HAP-1 (cell line): ENCODE data around the gene GYPC.
"Not testable (repeated sequence)": the region's sequence is repeated elsewhere in the genome, so short reads cannot be mapped to it uniquely, and the experiment has no call there.

Source experiments
- DNase-seq, 2 experiments: peaks; one replicate each; pipeline ENCODE4 v3.0.0-alpha.2; 2016 to 2020; ENCODE audit warnings: low spot score in 2 of 2
- H3K27me3 ChIP-seq: fragments of 250-450 bp; sonication (Bioruptor Pico); 2 replicates; pipeline ENCODE4 v1.5.1; 2020; ENCODE audit warnings: low read depth, mild to moderate bottlenecking, moderate library complexity
- H3K36me3 ChIP-seq: fragments of 250-450 bp; sonication (Bioruptor Pico); replicated peaks from 2 replicates; pipeline ENCODE4 v1.5.1; 2020; ENCODE audit warnings: mild to moderate bottlenecking
- H3K4me1 ChIP-seq: fragments of 250-450 bp; sonication (Bioruptor Pico); 2 replicates; pipeline ENCODE4 v1.5.1; 2020; ENCODE audit warnings: mild to moderate bottlenecking
- H3K4me3 ChIP-seq: fragments of 250-450 bp; sonication (Bioruptor Pico); 2 replicates; pipeline ENCODE4 v1.5.1; 2020; ENCODE audit warnings: mild to moderate bottlenecking, moderate library complexity
- H3K9me3 ChIP-seq: fragments of 250-450 bp; sonication (Bioruptor Pico); 2 replicates; pipeline ENCODE4 v1.5.1; 2020; ENCODE audit warnings: mild to moderate bottlenecking, moderate library complexity
- in situ Hi-C: fragments of 300-500 bp; cut with MboI; formaldehyde crosslinking; loops from 3 replicates; pipeline ENCODE4 v1.14.3; 2020; ENCODE audit warnings: low sequenced_read_pairs, inconsistent platforms, mixed read lengths

Gene GYPC

DNA sequence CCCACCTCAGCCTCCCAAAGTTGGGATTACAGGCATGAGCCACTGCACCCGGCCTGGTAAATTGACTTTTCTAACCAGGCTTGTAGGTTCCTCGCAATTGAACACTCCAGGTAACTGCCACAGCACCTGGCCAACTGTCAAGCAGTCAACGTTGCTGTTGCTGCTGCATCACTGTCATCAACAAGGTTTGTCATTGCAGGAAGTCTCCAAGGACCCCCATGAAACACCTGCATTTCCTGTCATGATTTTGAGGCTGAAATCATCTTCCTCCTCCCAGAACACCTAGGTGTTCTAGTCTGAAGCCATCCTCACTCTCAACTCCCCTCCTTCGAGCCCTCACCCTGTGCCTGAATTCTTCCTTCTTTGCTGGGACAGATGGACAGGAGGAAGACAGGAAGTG lies 29.7 kb downstream of the GYPC start:
- Histone ChIP-seq H3K4me1 (no peaks in the 10 kb centered on the region), H3K27me3 (no peaks in the 10 kb centered on the region), H3K4me3 (no peak overlapping the region), H3K9me3 (no peaks in the 10 kb centered on the region), H3K36me3 (no peaks in the 10 kb centered on the region)
- in situ Hi-C loops, result no loop called here
- no peak for DNase-seq

DNA sequence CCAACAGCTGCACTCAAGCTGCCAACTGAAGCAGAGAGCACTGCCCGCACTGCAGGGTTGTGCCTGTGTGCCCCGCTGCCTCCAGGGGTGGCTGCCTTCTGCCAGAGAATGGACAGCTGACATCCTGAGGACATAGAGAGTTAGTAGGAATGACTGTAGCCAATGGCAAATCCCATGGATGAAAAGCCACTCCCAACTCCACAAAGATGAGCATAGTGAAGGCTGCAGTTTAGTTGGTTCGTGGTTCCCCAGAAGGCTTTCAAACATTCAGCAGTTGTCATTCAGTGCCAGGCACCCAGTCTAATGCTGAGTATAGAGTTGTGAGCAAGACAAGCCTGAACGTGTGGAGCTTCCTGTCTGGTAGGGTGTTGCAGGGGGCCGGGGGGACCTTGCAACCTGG lies 30.3 kb downstream of the GYPC start:
- Histone ChIP-seq H3K4me3 (no peak overlapping the region), H3K4me1 (no peaks in the 10 kb centered on the region), H3K9me3 (no peaks in the 10 kb centered on the region), H3K27me3 (no peaks in the 10 kb centered on the region), H3K36me3 (no peaks in the 10 kb centered on the region)
- in situ Hi-C loops, result no loop called here
- no peak for DNase-seq

DNA sequence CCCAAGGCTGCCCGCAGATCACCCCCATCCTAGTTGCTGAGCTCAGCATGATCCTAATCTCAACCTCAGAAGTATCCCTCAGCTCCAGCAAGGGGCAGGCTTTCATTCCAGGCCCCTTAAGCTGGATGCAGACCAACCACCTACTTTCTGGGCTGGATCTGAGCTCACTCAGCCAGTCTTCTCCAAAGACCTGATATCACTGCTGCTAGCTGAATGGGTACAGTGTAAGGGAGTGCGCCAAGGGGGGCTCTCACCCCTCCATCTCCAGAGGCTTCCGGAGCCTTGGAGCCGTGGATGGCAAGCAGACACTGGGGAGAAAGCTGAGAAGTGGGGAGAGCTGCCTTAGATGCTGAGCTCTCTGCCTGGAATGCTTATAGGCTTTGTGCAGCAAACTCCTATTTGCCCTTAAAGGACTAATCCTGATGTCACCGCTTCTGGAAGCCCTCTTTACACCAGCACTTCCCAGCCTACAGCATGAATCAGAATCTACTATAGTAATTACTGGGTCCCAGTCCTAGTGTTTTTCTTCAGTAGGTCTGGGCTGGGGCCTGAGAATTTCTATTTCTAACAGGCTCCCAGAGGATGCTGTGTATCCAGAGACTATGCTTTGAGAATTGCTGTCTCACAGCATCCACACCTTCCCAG lies 31.0 kb downstream of the GYPC start:
- in situ Hi-C loops, result no loop called here

DNA sequence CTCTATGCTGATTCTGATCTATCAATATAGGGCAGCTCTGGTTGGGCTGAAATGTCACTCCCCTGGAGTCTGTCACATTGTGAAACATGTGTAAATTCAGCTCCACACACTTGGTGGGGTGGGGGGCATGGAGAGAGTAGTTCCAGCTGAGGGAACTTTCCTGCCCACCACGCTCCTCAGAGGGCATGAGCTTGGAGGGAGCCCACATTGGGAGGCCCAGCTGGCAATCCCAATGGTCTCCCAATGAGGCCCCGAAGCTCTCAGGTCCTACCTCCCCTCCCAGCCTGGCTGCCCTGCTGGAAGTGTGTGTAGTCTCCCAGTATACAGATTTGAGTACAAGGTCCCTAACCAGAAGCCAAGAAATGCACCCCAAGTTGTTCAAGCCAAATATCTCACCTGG lies 31.5 kb downstream of the GYPC start:
- no peaks in the 10 kb centered on the region for H3K4me1 ChIP-seq
- H3K36me3 ChIP-seq, result no peaks in the 10 kb centered on the region
- H3K27me3 ChIP-seq, result no peaks in the 10 kb centered on the region
- no peak for DNase-seq
- in situ Hi-C loops, result no loop called here
- no peak overlapping the region for H3K4me3 ChIP-seq
- no peaks in the 10 kb centered on the region for H3K9me3 ChIP-seq

More for the DNA sequence above, 31.0 kb downstream of the GYPC start:
- Histone ChIP-seq H3K36me3 (no peaks in the 10 kb centered on the region), H3K4me3 (no peak overlapping the region), H3K4me1 (no peaks in the 10 kb centered on the region), H3K27me3 (no peaks in the 10 kb centered on the region), H3K9me3 (no peaks in the 10 kb centered on the region)
- no peak for DNase-seq

DNA sequence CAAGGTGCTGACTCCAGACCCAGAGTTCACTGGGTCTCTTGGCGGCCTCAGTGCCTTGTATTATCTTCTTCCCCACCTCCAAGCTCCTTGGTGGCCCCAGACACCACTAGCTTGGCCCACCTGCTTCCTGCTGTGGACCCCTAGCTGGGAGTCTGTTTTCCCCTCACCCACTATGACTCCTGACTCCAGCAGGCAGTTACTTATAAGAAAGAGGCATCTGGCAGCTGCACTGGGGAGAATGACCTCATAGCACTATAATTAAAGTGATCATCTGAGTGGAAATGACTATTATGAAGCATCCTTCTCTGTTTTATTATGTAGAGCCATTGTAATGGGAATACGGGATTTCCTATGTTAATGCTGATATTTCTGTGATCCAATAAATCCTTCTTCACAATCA lies 32.6 kb downstream of the GYPC start:
- H3K4me3 ChIP-seq, in situ Hi-C loops, H3K9me3 ChIP-seq, H3K27me3 ChIP-seq, H3K36me3 ChIP-seq, H3K4me1 ChIP-seq, DNase-seq: not testable (repeated sequence)

DNA sequence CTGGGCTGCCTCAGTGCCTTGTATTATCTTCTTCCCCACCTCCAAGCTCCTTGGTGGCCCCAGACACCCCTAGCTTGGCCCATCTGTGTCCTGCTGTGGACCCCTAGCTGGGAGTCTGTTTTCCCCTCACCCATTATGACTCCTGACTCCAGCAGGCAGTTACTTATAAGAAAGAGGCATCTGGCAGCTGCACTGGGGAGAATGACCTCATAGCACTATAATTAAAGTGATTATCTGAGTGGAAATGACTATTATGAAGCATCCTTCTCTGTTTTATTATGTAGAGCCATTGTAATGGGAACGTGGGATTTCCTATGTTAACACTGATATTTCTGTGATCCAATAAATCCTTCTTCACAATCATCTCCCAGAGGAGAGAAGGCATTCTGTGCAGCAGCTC lies 36.3 kb downstream of the GYPC start:
- H3K36me3 ChIP-seq, DNase-seq, in situ Hi-C loops, H3K4me3 ChIP-seq, H3K4me1 ChIP-seq, H3K9me3 ChIP-seq, H3K27me3 ChIP-seq: not testable (repeated sequence)

DNA sequence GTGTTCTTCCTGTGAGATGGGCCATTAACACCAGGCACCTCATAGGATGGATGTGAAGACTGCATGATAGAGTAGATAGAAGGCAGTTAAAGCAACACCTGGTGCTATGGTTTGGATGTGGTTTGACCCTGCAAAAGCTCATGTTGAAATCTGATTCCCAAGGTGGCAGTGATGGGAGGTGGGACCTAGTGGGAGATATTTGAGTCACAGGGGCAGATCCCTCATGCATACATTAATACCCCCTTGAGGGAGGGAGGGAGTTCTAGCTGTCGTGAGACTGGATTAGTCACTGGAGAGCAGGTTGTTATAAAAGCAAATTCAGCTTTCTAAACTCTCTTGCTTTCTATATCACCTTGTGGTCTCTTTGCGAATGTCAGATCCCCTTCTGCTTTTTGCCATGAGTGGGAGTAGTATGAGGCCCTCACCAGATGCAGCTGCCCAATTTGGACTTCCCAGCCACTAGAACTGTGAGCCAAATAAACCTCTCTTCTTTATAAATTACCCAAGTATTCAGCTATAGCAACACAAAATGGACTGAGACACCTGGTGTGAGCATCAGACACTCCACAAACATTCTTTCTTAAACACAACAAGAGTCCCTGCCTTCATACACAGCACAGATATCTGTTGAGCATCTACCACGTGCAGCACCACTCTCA lies 37.1 kb downstream of the GYPC start:
- H3K9me3 ChIP-seq, H3K36me3 ChIP-seq, H3K4me1 ChIP-seq, H3K4me3 ChIP-seq, in situ Hi-C loops, H3K27me3 ChIP-seq, DNase-seq: not testable (repeated sequence)

DNA sequence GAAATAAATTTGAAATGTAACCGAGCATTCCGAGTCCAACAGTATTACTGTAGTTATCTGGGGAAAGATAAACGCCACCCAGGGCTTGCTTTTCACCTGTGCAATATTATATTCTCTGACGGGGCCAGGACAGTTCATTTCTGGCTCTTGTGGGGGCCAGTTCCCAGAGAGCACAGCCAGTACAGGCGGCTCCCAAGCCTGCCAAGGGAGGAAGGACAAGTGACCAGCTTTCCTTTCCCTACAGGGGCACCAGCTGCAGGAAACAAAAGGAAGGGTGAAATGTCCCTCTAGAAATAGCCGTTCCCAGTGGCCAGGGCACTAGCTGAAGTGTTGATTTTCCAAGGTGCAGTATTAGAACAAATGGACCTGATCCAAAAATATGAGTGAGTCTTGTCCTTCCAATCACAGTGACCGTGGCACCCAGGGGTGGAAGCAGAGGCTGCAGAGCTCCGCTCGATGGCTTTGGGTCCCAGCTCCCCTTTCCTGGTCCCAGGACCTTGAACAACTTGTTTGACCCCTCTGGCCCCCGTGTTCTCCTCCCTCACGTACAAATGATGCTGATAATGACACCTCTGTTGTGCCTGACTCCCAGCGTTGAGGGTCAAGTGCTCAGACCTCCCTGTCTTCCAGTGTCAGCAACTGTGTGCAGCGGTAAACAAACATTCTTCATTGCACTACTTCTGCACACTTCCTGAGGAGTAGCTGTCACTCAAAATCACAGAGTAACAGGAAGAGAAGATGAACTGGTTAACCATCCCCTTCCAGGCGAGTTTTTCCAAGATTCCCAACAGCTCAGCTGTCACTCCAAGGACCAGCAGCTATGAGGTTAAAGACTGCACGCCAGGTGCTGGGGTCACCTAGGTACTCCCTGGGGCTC lies 40.9 kb downstream of the GYPC start:
- no peaks in the 10 kb centered on the region for H3K9me3 ChIP-seq
- H3K4me1 ChIP-seq, result peaks cover 26% of the 10 kb centered on the region
- DNase-seq, result no peak
- H3K4me3 ChIP-seq, result no peak overlapping the region
- peaks cover 3% of the 10 kb centered on the region; the same call in 1 of the 2 replicates for H3K36me3 ChIP-seq
- H3K27me3 ChIP-seq, result no peaks in the 10 kb centered on the region
- in situ Hi-C loops, result loop anchor here (5.0 kb wide), 1 partner anchor 35 kb away; no protein-coding TSS in a partner anchor

DNA sequence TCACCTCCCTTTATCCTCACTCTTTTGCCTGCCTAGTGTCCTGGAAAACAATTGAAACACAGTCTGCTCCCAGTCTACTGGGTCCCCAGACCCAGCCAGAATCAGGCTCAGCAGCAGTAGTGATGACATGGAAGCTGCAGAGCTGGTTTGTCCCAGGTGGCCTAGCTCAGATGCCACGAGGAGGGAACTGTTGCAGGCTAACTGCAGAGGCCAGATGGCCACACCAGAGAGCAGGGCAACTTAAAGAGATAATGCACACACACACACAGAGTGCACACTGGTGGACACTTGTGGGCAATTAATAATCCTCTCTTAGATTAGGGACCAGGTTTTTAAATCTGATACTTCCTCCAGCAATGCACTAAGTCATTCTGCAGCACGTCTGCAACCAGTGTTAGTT lies 42.4 kb downstream of the GYPC start:
- in situ Hi-C loops, result loop anchor here (5.0 kb wide), 1 partner anchor 36 kb away; no protein-coding TSS in a partner anchor
- no peaks in the 10 kb centered on the region for H3K9me3 ChIP-seq
- H3K4me1 ChIP-seq, result peaks cover 26% of the 10 kb centered on the region
- no peaks in the 10 kb centered on the region for H3K27me3 ChIP-seq
- no peak for DNase-seq
- no peak overlapping the region for H3K4me3 ChIP-seq
- peaks cover 3% of the 10 kb centered on the region; the same call in 1 of the 2 replicates for H3K36me3 ChIP-seq

DNA sequence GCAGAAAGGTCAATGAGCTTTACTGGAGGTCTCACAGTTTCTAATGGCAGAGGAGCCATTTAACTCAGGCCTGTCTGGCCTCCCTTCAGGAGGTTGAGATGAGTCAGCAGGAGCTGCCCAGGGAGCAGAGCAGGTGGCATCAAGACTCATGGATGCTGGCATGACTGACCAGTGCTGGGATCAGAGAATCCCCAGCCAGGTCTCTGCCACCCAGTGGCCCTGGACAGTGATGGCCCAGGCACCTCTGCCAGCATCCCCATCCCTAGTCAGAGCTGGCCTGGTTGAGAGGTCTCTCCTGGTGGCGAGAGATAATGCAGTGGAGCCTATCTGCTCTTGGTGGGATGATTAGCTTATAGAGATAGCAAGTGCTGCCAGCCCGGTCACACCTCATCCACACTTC lies 43.1 kb downstream of the GYPC start:
- DNase-seq, result no peak
- H3K9me3 ChIP-seq, result no peaks in the 10 kb centered on the region
- H3K4me3 ChIP-seq, result no peak overlapping the region
- no peaks in the 10 kb centered on the region for H3K27me3 ChIP-seq
- in situ Hi-C loops, result loop anchor here (5.0 kb wide), 1 partner anchor 37 kb away; no protein-coding TSS in a partner anchor
- peaks cover 26% of the 10 kb centered on the region for H3K4me1 ChIP-seq
- peaks cover 3% of the 10 kb centered on the region; the same call in 1 of the 2 replicates for H3K36me3 ChIP-seq

DNA sequence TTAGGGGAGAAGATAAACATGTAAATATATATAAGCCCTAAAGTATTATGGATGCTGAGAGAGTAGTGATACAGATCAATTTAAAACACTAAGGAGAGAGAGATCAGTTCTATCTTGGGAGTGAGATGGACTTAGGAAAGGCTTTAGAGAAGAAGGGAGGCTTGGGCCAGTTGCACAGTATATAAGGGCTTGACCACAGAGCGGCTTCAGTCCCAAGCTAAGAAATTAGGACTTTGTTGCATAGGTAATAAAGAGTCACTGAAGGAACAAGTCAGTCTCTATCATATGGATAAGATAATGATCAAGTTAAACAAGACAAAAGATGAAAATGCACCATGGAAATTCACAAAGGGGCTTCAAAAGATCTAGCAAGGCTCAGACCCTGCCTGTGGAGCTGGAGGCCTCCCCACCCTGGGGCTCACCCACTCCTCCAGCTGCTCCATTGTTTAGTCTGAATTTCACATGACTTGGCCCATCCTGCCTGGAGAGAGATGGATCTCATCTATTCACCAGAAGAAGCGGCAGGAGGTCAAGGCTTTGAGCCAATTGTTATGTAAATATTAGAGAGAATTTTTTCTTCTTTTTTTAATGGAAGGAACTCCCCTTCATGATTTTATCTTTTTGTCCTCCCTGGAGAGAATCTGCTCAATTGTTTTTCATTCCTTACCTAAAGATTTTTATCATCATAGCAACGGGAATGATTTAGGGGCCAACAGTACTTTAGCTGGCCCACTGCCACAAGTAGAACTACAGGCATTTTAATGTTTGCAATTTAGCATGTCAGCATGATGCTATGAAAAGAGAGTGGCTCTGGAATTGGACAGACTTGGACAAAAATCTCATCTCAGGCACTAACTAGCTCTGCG lies 44.0 kb downstream of the GYPC start:
- peak; percentile 89 to 97 for DNase-seq
- Histone ChIP-seq H3K4me1 (peaks cover 26% of the 10 kb centered on the region), H3K27me3 (no peaks in the 10 kb centered on the region), H3K4me3 (no peak overlapping the region), H3K9me3 (no peaks in the 10 kb centered on the region), H3K36me3 (peaks cover 3% of the 10 kb centered on the region; the same call in 1 of the 2 replicates)
- in situ Hi-C loops, result loop anchor here (5.0 kb wide), 1 partner anchor 38 kb away; no protein-coding TSS in a partner anchor

DNA sequence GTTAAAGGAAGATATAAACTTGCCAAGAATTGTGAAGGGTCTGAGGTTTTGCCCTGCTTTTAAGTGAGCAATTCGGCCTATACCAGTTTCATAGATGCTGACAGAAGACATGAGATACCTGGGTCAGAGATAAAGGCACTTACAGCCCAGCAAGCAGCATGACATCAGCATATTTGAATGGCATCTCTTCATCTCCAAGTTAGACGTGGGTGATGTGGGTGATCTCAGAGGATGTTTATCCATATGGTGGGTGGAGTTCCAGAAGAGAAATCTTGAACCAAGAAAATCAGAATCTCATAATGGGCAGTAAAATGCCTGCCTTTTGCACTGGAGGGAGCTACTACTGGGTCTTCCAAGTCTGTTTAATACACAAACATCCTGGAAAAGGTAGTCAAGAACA lies 44.7 kb downstream of the GYPC start:
- no peak overlapping the region for H3K4me3 ChIP-seq
- H3K36me3 ChIP-seq, result peaks cover 3% of the 10 kb centered on the region; the same call in 1 of the 2 replicates
- in situ Hi-C loops, result no loop called here
- H3K4me1 ChIP-seq, result peaks cover 26% of the 10 kb centered on the region
- DNase-seq, result peak in 1 of 2 experiments; percentile 5
- no peaks in the 10 kb centered on the region for H3K9me3 ChIP-seq
- no peaks in the 10 kb centered on the region for H3K27me3 ChIP-seq

DNA sequence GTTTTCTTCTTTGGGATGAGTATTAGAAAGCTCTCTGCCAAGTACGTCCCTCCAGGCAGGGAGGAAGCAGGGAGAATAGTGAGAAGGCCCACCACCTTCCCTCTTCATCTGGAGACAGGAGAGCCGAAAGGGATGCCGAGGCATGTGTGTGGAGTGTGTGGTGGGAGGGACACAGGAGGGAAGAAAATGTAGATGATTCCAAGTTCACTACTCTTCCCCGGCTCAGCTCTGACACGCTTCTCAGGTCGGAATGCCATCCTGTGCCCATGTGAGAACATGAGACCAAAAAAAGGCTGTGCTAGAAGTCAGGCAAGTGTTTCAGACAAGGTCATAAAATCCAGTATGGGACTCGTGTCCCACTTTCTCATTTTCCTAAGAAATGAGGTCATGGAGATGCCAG lies 47.4 kb downstream of the GYPC start:
- DNase-seq, result no peak
- peaks cover 25% of the 10 kb centered on the region for H3K4me1 ChIP-seq
- H3K36me3 ChIP-seq, result no peaks in the 10 kb centered on the region; the same call in 1 of the 2 replicates
- H3K9me3 ChIP-seq, result no peaks in the 10 kb centered on the region
- no peaks in the 10 kb centered on the region for H3K27me3 ChIP-seq
- no peak overlapping the region for H3K4me3 ChIP-seq
- in situ Hi-C loops, result no loop called here
